IPS DF 19.7 (cell line): ENCODE data around the gene HIVEP3.

Experiments
- DNase-seq: peaks from one replicate; pipeline ENCODE4 v3.0.0-alpha.2; 2013; ENCODE audit warnings: low read depth, low spot score

The HIVEP3 gene

GRCh38 chr1:41519667-41520066 lies 399.1 kb downstream of the HIVEP3 start:
- DNase-seq, result no peak

GRCh38 chr1:41518471-41518870 lies 400.3 kb downstream of the HIVEP3 start:
- no peak for DNase-seq

DNA sequence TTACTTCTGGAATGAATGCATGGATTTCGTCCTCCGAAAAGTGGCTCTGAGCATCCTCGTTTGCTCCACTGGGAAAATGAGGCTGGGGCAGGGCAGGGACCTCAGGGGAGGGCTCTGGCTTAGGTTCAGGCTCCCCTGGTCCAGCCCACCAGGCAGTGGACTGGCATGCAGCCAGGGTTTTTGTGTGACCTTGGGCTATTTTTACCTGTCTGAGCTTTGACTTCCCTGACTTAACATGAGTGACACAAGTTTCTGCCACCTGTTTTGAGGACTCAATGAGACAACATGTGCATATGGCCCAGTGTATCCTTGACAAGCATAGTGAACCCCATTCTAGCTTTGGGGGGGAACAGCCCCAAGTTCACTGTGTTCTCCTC lies 401.7 kb downstream of the HIVEP3 start:
- no peak for DNase-seq

- no peak for DNase-seq
Observed at GRCh38 chr1:41516168-41517061, 402.3 kb downstream of the HIVEP3 start.

DNA sequence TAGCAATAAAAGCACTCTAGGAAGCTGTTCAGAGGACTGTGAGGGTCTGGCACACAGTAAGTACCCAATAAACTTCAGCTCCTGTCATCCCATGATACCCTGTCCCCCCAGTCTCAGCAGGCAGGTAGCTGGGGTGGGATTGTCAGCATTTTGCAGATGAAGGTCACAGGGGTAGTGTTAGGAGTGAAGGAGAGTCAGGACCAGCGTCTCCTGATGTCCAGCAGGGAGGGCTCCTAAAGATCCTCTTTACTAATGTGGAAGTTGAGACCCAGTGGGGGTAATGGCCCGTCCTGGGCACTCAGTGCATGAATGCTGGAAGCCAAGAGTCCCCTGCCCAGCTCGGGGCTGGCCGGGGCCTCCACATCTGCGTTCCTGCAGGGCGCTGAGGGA lies 402.9 kb downstream of the HIVEP3 start:
- DNase-seq, result no peak

DNA sequence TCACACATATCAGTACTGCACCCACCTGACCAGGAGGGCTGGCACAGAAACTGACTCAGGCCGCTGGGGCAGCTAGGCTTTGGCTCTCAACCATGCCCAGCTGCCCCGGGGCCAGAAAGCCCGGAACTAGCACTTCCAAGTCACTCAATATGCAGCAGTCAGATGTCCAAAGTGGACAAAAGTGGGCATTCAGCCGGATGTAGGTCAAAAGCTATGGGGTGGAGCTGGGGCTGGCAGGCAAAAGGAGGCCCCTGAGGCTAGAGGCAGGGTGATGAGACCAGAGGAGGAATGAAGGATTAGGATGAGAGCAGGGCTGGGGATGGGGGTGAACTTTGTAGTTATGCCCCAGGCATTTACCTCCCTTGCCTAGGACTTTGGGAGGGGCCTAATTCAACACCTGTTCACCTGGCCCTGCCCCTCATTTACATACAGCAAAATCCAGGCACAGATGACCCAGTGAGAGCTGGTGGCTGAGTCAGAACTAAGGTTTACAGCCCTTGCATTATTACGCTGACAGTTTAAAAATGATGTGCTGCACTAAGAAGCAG lies 403.5 kb downstream of the HIVEP3 start:
- DNase-seq, result no peak

DNA sequence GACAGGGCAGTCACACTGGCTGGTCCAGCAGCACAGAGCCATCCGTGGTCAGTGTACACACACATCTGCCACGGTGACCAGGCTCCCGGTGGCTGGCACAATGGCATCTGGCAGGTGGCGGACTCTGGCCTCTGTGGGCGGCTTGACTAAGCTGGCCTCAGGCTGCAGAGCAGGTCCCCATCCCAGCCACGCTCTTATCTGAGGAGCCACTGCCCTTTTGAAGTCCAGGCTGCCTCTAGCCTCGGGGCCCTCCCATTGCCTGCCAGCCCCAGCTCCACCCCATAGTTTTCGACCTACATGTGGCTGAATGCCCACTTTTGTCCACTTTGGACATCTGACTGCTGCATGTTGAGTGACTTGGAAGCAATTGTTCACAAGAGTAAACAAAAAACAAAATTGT lies 404.3 kb downstream of the HIVEP3 start:
- DNase-seq, result no peak

GRCh38 chr1:41513383-41513735 lies 405.4 kb downstream of the HIVEP3 start:
- no peak for DNase-seq

GRCh38 chr1:41512701-41513382 lies 405.9 kb downstream of the HIVEP3 start:
- no peak for DNase-seq

DNA sequence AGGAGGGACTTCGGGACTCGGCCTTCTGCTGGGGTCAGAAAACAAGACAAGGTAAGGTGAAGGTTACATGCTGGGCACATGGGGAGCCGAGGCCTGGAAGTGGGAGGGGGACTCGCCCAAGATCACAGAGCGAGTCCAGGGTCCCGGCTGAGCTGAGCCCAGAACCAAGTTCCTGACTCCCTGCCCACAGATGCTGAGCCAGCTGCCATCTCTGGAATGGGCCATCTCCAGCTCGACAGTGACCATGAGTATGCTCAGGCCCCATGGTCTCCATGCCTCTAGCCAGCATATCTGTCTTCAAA lies 407.5 kb downstream of the HIVEP3 start:
- DNase-seq, result no peak

DNA sequence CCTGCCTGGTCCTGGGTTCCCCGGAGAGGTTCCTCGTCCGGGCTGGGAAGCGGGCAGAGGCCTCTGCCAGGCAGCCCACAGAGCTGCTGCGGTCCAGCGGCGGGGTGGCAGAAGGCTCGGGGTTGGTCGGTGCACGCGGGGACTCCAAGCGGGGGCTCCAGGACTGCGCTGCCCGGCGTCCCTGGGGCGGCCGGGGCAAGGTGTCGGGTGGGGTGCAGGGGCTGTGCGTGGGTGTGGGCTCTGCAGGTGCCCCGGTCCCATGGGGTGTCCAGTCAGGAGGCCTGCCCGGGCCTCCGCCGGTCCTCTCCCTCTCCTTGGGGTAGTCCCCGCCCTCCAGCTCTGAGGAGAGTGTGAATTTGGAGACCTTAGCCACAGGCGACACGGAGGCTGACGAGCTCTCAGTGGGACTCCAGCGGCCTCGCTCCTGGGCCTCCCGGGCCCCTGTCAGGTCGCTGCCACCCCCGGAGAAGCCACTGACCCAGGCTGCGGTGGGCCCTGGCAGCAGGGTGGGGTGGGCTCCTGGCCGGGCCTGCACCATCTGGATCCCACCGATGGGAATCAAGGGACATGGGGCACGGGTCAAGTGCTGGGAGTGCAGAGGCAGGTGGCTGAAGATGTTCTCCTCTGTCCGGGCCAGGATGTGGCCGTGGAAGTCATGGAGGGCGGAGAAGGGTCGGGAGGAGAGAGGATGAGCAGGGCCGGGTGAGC lies 408.0 kb downstream of the HIVEP3 start:
- no peak for DNase-seq

- no peak for DNase-seq
Observed at GRCh38 chr1:41509270-41509671, 409.5 kb downstream of the HIVEP3 start.

GRCh38 chr1:41508290-41508689 lies 410.4 kb downstream of the HIVEP3 start:
- no peak for DNase-seq

- DNase-seq, result no peak
Observed at GRCh38 chr1:41507836-41508235, 410.9 kb downstream of the HIVEP3 start.

GRCh38 chr1:41507110-41507720 lies 411.5 kb downstream of the HIVEP3 start:
- no peak for DNase-seq

GRCh38 chr1:41504114-41505035 lies 414.3 kb downstream of the HIVEP3 start:
- DNase-seq, result no peak

DNA sequence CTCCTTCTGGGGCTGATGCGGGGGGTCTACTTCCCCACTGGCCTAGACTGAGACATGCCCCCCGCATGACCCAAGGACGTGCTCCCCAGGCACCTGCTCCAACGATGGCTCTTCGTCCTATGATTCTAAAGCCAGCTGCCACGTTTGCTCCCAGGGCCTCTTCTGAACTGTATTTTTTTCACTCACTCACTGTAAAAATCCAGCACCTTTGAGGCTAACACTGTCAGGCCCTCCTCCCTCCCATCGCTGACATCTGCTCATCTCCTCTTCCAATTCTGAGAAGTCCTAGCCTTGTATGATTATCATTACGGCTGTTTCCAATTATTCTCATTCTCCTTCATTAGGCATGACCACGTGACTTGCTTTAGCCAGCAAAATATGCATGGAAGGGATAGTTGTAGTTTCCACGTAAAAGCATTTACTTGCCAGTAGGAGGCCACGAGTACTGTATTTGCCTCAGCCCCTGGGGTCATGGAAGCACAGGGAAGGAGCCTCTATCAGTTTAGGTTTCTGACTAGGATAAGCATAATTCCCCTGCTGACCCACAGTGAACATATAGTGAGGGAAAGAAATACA lies 415.1 kb downstream of the HIVEP3 start:
- DNase-seq, result no peak

DNA sequence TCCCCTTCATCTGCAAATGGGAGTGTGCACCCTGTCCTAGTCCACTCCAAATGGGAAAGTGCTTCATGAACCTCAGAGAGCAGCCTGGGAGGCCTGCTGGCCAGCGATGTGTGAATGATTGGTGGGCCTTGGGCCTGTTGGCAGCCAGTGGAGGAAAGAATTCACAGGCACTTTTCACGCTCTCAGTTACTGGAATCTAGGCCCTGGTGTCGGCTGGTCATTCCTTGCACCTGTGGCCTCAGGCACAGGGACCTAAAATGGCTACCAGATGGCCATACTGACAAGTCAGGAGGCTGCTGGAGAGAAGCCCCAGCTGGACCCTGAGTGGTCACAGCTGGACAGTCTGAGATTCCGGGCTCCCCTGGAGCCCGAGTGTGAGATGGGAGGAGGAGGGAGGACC lies 415.8 kb downstream of the HIVEP3 start:
- no peak for DNase-seq

GRCh38 chr1:41501581-41501980 lies 417.1 kb downstream of the HIVEP3 start:
- DNase-seq, result no peak

DNA sequence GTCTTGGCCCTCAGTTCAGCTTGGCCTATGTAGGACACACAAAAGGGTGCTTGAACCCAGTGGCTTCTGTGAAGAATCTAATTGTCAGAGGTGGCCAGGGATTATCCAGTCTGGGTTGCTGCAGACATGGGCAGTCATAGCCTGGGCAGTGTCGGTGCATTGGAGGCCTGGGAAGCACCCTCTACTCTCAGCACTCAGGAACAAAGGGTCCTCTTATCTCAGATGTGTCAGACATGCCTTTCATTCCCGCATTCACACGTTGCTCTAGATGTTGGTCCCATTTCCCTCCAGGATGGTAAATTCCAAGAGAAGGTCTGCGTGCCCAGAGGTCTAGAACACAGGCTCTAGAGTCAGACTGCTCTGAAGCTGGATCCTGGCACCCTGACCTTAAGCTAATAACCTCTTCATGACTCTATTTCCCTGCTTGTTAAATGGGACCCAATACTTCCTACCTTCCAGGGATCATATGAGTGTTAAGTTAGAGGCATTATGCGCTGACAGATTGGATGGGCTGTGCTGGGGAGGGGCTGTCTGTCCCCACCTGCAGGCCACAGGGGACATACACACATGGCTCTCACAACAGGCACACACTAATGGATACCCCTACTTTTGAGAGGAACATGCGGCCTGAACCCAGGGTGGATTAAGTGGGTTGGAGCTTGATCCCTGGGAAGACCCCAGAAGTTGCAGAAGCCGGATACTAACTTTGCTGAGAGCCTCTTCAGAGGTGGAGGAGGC lies 417.8 kb downstream of the HIVEP3 start:
- DNase-seq, result no peak
